ENCODE data around the gene LRRC10B.

DNA sequence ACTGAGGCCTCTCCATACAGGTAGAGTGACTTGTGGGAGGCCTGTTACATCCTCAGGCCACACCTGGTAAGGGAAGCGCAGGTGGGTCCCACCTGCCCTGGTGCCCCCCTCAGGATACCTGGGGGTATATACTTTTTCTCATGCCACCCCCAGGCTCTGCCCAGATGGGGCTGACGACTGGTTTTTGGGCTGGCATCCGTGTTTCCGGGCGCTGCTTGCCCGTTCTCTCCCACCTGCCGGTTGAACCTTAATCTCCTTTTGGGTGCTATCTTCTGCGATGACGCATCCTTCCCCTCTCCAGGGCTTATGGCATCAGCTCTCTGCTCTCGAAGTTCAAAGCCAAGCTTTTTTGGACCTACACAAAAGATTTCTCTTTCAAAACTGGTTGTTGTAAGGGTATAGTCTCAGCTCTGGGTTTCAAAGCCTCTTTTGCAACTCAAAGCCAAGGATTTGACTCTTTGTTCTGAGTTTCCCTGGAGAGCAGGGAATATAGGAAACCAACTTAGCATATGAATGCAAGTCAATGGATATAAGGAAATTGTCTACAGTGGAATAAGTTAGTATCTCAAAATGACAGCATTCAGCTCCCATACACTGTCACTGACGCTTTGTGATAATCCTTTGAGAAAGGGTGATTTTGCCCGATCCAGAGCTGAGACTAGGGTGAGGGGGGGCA is 8.6 kb upstream of the LRRC10B start:
- TF ChIP-seq KDM5A (IDR thresholded peaks at IDR 0.05) = no peak
- TF ChIP-seq, protein P1, sequence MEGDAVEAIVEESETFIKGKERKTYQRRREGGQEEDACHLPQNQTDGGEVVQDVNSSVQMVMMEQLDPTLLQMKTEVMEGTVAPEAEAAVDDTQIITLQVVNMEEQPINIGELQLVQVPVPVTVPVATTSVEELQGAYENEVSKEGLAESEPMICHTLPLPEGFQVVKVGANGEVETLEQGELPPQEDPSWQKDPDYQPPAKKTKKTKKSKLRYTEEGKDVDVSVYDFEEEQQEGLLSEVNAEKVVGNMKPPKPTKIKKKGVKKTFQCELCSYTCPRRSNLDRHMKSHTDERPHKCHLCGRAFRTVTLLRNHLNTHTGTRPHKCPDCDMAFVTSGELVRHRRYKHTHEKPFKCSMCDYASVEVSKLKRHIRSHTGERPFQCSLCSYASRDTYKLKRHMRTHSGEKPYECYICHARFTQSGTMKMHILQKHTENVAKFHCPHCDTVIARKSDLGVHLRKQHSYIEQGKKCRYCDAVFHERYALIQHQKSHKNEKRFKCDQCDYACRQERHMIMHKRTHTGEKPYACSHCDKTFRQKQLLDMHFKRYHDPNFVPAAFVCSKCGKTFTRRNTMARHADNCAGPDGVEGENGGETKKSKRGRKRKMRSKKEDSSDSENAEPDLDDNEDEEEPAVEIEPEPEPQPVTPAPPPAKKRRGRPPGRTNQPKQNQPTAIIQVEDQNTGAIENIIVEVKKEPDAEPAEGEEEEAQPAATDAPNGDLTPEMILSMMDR (IDR thresholded peaks at IDR 0.05) = no peak
- no peak for TF ChIP-seq POLR2AphosphoS2 (conservative IDR thresholded peaks at IDR 0.05; ENCODE audit: low read length)
- TF ChIP-seq, protein P2, sequence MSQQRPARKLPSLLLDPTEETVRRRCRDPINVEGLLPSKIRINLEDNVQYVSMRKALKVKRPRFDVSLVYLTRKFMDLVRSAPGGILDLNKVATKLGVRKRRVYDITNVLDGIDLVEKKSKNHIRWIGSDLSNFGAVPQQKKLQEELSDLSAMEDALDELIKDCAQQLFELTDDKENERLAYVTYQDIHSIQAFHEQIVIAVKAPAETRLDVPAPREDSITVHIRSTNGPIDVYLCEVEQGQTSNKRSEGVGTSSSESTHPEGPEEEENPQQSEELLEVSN (IDR thresholded peaks at IDR 0.05; ENCODE audit: borderline replicate concordance, low read depth) = no peak
- TF ChIP-seq POLR2A (IDR thresholded peaks at IDR 0.05; ENCODE audit: low read length) = no peak
- no peak for TF ChIP-seq TP53 (CRISPR knock-in tag; IDR thresholded peaks at IDR 0.05)
- TF ChIP-seq CEBPB (IDR thresholded peaks at IDR 0.05) = no peak
- no peak for TF ChIP-seq RAD21 (conservative IDR thresholded peaks at IDR 0.05 in 1 of 2, IDR thresholded peaks at IDR 0.05 in 1 of 2)
- TF ChIP-seq ZC3H11A (IDR thresholded peaks at IDR 0.05) = no peak
- TF ChIP-seq, protein P3, sequence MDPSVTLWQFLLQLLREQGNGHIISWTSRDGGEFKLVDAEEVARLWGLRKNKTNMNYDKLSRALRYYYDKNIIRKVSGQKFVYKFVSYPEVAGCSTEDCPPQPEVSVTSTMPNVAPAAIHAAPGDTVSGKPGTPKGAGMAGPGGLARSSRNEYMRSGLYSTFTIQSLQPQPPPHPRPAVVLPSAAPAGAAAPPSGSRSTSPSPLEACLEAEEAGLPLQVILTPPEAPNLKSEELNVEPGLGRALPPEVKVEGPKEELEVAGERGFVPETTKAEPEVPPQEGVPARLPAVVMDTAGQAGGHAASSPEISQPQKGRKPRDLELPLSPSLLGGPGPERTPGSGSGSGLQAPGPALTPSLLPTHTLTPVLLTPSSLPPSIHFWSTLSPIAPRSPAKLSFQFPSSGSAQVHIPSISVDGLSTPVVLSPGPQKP (IDR thresholded peaks at IDR 0.05; ENCODE audit: low read depth, low read length) = no peak
- TF ChIP-seq EP300 (IDR thresholded peaks at IDR 0.05) = no peak
- no peak for TF ChIP-seq EHMT2 (IDR thresholded peaks at IDR 0.05; ENCODE audit: low read depth)
